ENCODE measurements around the gene ARPP21.
"Not testable (repeated sequence)": the region's sequence is repeated elsewhere in the genome, so short reads cannot be mapped to it uniquely, and the experiment has no call there.

The ARPP21 gene

GRCh38 chr3:35639254-35640186, at the start of gene ARPP21:
ARPP21 (plus strand) TSS chr3:35639525; CDS start chr3:35681752, 42,227 bp downstream.
- DNase-seq (ENCODE audit: low read depth in 2 of 2) = no peak

DNA sequence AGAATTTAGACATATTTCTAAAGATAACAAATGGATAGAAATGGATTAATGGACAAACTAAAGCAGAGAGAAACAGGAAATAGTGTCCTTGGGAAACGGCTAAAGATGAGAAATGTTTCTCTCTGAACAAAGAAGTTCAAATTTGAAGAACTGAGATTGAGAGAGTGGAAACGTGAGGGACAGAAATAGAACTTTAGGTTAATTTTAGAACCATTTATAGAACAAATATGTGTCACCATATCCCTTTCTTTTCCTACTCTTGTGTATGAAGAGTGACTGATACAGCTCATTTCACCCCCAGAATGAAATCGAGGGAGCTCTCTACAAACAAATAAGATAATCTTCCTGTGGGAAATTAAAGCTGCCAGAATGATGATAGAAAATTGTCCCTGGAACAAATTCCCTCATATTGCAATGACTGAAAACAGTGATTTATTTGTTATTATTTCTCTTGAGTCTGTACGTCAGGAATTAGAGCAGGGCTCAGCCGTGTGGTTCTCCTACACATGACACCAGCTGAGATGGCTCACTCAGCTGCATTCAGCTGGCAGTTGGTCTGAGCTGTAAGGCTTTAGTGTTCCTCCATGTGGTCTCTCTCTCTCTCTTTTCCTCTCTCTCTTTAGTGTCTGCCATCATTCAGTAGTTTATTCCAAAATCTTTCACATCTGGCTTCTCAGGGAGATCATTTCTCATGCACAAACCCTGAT, 46.6 kb upstream of the ARPP21 start:
- DNase-seq (ENCODE audit: low read depth in 2 of 2) = no peak

DNA sequence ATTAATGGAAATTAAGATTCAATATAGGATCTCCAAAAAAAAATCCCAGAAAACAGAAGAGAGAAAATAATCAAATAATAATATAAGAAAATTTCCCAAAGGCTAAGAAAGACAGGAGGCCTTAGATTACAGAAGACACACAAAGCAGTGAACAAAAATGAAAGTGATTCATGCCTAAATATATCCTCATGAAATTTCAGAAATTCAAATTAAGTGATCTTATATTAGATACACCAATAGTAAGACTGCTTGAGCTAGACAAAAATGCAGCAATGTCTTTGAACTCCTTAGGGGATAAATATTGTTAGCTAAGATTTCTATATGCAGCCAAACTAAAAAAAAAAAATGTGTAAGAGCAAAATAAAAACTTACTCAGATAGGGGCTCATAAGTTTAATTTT, 44.6 kb upstream of the ARPP21 start:
- DNase-seq (ENCODE audit: low read depth in 2 of 2) = no peak

DNA sequence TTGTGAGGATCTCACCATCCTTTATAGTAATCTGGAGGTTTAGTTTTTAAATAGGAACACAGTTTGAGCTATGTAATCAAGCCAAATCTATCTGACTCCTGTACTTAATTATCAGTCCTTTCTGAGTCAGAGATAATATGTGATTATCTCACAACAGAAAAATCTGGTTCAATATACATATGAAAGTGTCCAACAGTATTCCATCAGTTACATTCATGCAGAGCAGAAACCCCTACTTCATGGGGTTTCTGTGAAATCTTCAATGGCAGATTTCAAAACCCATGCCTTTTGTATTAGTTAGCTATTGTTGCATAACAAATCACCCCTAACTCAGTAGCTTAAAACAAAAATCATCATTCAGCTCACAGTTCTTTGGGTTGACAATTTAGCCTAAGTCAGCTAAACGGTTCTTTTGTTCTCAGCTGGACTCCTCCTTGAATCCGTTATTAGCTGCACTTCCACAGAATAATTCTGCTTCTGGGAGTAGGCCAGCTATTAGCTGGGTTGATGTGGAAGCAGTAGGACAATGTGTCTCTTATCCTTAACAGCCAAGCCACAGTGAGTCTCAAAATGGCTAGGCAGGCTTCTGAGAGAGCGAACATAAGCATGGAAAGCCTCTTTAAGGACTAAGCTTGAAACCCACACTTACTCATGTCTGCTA, 42.9 kb upstream of the ARPP21 start:
- DNase-seq (ENCODE audit: low read depth in 2 of 2) = no peak

- DNase-seq (ENCODE audit: low read depth in 2 of 2) = no peak
Measured at GRCh38 chr3:35597490-35597889, 41.8 kb upstream of the ARPP21 start.

DNA sequence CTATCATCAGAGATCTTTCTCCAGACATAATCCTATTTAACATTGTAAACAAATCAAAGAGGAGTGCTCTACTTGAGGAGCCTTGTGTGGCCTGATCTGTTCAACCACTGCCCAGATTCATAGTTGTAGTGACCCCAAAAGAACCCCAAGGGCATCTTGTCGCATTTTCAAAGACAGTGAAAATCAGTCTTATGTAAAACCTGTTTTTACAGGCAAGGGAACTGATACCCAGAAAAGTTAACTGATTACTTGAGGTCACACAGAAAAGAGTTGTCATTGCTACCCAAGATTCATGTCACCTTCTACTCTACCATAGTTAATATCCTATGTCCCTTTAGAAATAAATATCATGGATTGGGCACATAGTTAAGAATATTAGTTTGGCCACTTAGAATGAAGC, 40.5 kb upstream of the ARPP21 start:
- DNase-seq (ENCODE audit: low read depth in 2 of 2) = no peak

DNA sequence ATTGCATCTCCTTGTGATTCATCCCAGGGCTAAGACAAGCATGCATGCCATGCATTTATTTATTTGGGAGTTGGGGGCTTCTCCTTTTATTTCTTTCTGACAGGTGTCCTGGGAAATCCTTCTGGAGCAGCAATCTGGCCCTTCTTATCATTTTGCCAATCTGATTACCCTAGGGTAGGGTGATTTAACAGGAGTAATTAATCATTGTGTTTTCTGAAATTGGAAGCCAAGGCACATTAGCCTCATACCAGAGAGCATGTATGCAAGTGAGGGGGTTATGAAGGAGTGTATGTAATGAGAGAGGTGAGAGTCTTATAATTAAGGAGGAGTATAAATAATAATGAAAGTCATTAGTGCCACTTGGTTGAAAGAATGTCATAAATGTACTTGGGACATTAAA, 37.4 kb upstream of the ARPP21 start:
- no peak for DNase-seq (ENCODE audit: low read depth in 2 of 2)

DNA sequence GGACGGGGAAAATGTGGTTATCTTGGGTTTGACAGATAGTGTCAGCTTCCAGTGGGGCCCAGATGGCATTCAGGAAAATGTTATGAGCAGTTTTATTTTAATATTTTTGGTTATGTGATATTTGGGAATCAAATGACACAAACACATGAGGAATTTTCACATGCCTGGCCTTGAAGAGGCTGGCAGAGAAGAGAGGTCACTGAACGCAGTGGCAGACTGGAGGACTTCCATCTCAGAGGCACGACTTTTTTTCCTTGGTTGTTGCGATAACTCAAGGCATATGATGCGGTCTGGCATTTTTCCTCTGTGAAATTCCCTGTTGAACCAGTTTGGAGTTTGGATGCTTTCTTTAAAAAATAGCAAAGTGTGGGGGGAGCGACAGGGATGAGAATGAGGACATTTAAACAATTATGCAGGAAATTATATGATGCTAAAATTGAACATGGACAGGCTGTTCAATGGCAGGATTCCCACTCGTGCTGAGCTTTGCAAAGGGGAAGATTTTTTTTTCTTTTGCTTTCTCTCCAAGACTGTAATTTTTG, 36.9 kb upstream of the ARPP21 start:
- no peak for DNase-seq (ENCODE audit: low read depth in 2 of 2)

- no peak for DNase-seq (ENCODE audit: low read depth in 2 of 2)
Measured at GRCh38 chr3:35616346-35616745, 23.0 kb upstream of the ARPP21 start.

GRCh38 chr3:35617370-35617769, 22.0 kb upstream of the ARPP21 start:
- no peak for DNase-seq (ENCODE audit: low read depth in 2 of 2)

DNA sequence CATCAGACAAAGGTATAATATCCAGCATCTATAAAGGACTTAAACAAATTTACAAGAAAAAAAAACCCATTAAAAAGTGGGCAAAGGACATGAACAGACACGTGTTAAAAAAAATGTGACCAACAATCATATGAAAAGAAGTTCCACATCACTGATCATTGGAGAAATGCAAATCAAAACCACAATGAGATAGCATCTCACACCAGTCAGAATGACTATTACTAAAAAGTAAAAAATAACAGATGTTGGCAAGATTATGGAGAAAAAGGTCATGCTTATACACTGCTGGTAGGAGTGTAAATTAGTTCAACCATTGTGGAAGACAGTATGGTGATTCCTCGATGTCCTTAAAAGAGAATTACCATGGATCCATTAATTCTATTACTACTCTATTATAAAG, 19.1 kb upstream of the ARPP21 start:
- not testable (repeated sequence) for DNase-seq (ENCODE audit: low read depth in 2 of 2)

DNA sequence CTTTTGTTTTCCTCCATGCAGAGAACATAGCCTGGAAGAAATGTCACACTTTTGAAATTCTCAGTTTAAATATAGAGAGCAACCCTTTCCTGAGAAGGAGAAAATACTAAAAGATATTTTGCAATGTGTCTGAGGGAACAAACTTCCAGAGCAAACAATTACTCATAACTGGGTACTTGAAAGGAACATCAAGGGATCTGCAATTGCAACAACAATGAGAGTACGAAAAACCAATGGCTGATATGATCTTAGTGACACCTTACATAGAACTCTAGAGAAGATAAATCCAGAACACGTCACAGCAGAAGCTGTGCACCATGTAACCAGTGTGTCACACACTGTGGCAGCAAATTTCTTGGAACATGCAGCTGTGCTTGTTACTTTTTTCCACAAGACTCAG, 14.6 kb upstream of the ARPP21 start:
- no peak for DNase-seq (ENCODE audit: low read depth in 2 of 2)

GRCh38 chr3:35633332-35634124, 5.8 kb upstream of the ARPP21 start:
- no peak for DNase-seq (ENCODE audit: low read depth in 2 of 2)

DNA sequence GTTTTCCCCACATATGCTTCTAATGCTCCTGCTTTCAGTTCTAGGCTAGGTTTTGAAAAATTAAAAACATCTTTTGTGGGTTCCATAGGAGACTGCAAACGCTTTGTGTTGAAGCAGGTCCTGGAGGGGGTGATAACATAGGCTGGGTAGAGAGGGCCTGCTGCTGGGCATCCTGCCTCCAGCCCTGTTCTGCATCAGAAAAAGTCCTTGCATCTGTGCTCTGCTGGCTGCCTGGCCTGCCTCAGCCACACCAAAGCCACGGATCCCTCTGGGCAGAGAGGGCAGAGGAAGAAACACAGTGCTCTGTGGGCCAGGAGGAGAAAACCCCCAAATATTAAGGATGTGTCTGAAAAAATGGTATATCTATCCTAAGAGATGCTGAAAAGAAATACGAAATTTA, 3.9 kb upstream of the ARPP21 start:
- DNase-seq (ENCODE audit: low read depth in 2 of 2) = no peak

DNA sequence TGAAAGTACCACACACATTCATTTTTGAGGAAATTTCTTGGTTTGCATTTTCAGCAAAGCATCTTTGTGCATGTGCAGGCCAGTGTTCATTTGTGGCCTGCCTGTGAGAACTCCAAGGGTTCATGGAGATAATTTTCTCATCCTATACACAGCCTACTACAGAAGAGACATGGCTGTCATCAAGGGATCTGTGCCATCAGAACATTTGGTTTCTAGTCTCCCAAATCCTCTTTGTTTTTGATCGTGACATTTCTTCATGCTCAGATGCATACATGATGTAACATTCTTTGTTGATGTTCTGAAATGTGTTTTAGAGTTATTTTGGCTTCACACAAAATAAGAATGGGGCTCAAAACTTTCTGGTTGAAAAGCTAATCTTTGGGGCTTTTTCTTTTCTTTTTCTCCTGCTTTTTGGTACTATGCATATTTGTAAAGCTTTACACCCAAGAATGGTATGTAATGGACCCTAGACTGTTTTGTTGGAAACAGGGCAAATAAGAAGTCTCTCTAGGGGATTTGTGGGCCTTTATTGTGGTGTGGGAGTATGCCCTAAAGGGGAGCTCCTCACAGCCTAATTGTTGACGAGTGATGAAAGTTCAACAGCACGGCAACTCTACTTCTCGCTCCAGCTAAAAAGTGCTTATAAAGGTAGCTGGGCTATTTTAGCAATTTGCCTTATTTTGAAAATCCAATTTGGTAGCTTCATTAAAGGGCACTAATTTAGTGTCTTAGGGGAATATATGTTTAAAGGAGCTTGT, 3.2 kb upstream of the ARPP21 start:
- DNase-seq (ENCODE audit: low read depth in 2 of 2) = no peak

- no peak for DNase-seq (ENCODE audit: low read depth in 2 of 2)
Measured at GRCh38 chr3:35638251-35638979, 910 bp upstream of the ARPP21 start.

- no peak for DNase-seq (ENCODE audit: low read depth in 2 of 2)
Measured at GRCh38 chr3:35638980-35639253, 408 bp upstream of the ARPP21 start.

DNA sequence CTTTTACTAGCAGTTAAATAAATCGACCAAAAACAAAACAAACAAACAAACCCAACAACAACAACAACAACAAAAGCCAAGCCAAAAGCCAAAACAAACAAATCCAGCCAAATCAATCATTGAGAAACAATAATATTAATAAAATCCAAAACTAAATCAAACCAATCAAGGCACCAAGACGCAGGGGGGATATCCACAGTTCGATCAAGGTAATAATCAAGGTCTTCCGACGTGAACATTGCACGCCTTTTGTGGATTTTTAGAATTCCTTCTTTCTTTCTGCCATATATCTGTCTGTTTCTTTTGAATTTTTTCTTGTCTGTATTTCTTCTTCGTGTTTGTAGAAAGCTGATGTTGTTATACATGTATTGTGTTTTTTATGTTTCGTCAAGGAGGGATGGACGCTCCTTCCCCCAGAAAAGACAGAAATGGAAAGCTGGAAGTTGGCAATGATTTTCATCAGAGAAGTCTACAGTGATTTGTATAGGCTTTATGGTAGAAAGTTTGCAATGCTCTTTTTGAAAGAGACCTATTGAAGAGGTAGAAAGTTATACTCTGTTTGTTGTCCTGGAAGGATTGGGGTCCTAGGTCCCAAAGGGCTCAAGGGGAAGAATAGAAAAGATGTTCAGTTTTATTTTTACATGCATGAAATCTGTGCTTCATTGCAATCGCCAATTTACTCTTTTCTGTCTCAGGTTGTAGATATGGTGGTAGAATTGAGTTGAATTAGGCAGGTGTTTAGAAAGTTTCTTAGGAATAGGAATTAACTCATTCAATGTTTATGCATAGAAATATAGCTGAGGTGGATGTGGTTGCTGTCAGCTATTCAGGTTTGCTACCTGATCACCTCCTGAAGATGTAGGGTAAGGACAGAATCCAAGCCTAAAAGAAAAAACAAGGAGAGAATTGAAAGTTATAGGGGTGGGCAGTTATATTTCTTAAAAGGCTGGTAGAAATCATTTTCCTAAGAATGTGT, 1.2 kb downstream of the ARPP21 start:
- no peak for DNase-seq (ENCODE audit: low read depth in 2 of 2)

DNA sequence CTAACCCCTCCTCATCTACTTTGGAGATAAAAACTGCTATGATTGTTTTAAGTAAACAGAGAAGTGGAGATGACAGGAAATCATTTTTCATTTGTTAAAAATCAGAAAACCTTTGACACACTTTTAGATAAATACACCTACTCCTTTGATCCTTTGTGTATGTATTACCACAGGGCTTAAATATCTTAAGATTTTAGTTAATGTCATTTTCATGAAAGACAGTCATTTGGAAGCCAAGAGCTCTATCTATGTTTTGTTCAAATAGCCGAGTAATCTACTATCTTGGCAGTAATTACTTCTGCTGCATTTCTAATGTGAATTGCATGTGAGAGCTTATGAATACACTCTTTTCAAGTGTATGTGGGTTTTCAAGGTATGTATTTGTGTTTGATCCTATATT, 2.0 kb downstream of the ARPP21 start:
- DNase-seq (ENCODE audit: low read depth in 2 of 2) = no peak
